HG02884 (cell line): ENCODE measurements around the gene KCTD15.

ENCODE experiments used
- ATAC-seq: cut with Tn5 transposase; IDR thresholded peaks from one replicate; pipeline ENCODE4 v1.9.1; 2021; ENCODE audit warnings: mild to moderate bottlenecking, moderate library complexity; ENCODE audit not compliant: unreplicated experiment

The KCTD15 gene

DNA sequence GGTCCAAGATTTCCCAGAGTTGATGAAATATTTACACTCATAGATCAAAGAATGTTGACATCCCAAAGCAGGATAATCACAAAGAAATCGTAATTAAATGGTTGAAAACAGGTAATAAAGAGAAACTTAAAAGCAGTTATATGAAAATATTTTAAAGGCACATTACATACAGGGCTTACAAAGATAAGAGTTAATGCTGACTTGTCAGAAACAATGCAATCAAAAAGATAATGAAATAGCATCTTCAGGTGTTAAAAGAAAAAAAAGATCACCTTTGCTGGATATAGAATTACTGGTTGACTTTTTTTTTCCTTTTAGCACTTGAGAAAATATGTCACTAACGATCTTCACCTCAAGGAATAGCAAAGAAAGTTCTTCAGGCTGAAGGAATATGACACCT is 48.8 kb downstream of the KCTD15 start:
- no peak for ATAC-seq

GRCh38 chr19:33849551-33850147 is 53.0 kb downstream of the KCTD15 start:
- ATAC-seq: no peak

GRCh38 chr19:33859016-33859415 is 62.3 kb downstream of the KCTD15 start:
- ATAC-seq: no peak

DNA sequence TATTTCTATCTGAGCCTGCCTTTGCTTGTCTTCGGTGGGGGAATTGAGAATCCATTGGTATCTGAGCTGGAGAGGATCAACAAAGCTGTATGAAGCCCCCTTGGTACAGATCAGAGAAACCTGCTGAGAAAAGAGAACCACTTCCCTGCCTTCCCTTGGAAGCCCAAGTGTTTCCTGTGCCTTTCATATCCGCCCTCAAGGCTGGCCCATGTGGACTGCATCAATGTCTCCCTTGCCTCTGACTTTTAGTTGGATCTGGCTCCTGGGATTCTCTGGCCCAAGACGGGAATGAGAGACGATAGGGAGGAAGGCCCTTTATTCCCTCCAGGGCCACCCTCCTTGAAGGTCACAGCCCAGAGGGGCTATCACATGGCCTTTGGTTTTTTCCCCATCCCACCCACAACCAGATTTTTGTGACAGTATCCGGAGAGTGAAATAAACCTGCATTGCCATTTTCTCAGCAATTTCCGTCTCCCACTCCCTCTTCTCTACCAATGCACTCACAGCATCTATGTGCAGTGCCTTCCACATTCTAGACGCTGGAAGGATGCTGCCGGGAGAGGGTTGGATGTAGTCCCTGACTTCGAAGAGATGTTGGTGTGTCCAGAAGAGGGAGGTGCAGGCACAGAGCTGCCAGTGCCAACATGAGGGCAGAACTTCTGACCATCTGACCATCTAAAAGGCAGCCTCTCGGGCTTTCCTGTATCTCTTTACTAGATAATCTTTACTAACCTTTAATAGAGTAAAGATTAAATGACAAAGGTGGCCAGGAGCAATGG is 63.8 kb downstream of the KCTD15 start:
- no peak for ATAC-seq

DNA sequence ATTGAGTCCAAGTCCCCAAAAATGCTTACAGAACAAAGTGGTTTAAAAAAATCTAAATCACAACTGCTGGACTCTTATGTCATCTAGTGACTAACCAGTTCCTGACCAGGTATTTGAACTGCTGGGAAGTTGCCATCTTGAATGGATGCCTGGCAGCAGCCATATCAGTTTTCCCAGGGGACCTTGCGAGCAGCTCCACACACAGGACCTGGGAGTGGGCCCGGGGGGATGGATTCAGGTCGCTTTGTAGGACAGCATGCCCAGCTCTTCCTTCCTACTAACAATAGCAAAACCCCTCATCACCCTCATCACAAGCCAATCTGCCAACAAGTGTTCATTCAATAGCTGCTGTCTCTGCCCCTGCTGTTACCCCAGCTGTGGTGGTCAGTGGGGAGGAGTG is 65.3 kb downstream of the KCTD15 start:
- no peak for ATAC-seq

DNA sequence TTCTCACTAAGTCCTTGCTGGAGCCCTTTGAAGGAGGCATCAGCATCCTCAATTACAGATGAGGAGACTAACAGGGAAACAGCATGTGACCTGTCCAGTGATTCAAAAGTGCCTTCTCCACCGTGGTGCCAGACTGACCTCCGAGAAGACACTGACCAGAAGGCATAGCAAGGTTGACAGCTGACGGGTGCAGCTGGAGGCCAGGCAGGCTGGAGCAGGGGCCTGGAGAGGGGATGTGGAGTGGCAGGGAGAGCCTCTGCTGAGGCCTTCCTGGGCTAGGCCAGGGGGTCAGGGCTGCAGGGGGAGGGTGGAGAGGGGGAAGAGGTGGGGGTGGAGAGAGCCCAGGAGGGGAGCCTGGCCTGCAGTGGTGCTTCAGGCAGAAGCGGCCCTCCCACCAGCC is 66.3 kb downstream of the KCTD15 start:
- ATAC-seq: no peak

GRCh38 chr19:33863436-33863835 is 66.8 kb downstream of the KCTD15 start:
- no peak for ATAC-seq

GRCh38 chr19:33864311-33864850 is 67.7 kb downstream of the KCTD15 start:
- ATAC-seq: no peak

DNA sequence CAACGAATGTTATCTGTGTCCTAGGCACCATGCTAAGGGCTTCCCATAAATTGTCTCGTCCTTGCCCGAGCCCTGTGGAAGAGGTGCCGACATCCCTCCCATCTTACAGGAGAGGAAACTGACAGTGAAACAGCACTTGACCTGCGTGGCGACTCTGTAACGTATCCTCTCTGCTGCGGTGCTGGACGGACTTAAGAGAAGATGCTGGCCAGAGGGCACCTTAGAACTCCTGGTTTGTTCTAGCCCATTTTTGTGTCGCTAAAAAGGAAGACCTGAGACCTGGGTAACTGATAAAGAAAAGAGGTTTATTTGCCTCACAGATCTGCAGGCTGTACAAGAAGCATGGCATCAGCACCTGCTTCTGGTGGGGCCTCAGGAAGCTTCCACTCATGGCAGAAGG is 68.6 kb downstream of the KCTD15 start:
- no peak for ATAC-seq
